Endothelial cell of umbilical vein (primary cell): ENCODE results near the gene MCM8. TPM values are rescaled to one million over a fixed set of nuclear protein-coding genes. Genes with fewer than 3 reads are reported as not detected.

Source experiments
- BruUV-seq: library from RNA; stranded (reverse); fragments of 400-500 nt; replicated peaks from 2 replicates; lab custom pipeline; 2021; lab: Mats Ljungman, UMichigan
- CTCF ChIA-PET: fragments of 300-600, 350-600 bp; sonication (Branson Sonifier 250); formaldehyde crosslinking; loops from one replicate; lab custom pipeline; 2021; ENCODE audit warnings: antibody characterized with exemption, inconsistent platforms; lab: Charles Lee
- POLR2A ChIA-PET: fragments of 300-600, 350-600 bp; sonication (Branson Sonifier 250); formaldehyde crosslinking; loops from one replicate; lab custom pipeline; 2021; ENCODE audit warnings: antibody characterized with exemption, inconsistent platforms; lab: Charles Lee
- DNase-seq: peaks from one replicate; pipeline ENCODE4 v3.0.0-alpha.2; 2011; ENCODE audit warnings: low read depth, low spot score
- FAIRE-seq: peaks from 2 replicates; lab custom pipeline; 2011; peaks lifted over from hg19 to GRCh38; lab: Jason Lieb, UNC
- H2AFZ ChIP-seq: 2 replicates; pipeline ENCODE4 v1.6.0; 2012; ENCODE audit warnings: low read depth, low read length, control low read depth, inconsistent platforms
- H3K27ac ChIP-seq: 2 replicates; pipeline ENCODE4 v1.5.1; 2011; ENCODE audit warnings: low read depth, mild to moderate bottlenecking, control low read depth, low read length, moderate library complexity; ENCODE audit not compliant: insufficient read depth
- H3K27me3 ChIP-seq, 2 experiments: 2 replicates each; pipeline versions ENCODE4 v1.6.0 to v1.6.1; 2011; ENCODE audit warnings: low read length in 2 of 2, mixed read lengths in 1 of 2; ENCODE audit not compliant: control insufficient read depth in 2 of 2, insufficient read depth in 2 of 2
- H3K36me3 ChIP-seq, 2 experiments: 2 replicates in 1 of 2; 3 replicates in 1 of 2; pipeline ENCODE4 v1.5.1; 2011; ENCODE audit warnings: low read length in 2 of 2, mild to moderate bottlenecking in 1 of 2, moderate library complexity in 1 of 2; ENCODE audit not compliant: control insufficient read depth in 2 of 2, insufficient read depth in 2 of 2; ENCODE audit errors: extremely low read depth in 1 of 2
- H3K4me1 ChIP-seq: 3 replicates; pipeline ENCODE4 v1.5.1; 2011; ENCODE audit warnings: mild to moderate bottlenecking, low read length; ENCODE audit not compliant: control insufficient read depth, insufficient read depth; ENCODE audit errors: extremely low read depth
- H3K4me2 ChIP-seq: 2 replicates; pipeline ENCODE4 v1.6.1; 2011; ENCODE audit warnings: low read length, control low read depth, mixed read lengths; ENCODE audit not compliant: insufficient read depth
- H3K4me3 ChIP-seq, 3 experiments: fragments of 200-600 bp in 1 of 3; sonication (generic), shearing (Covaris generic) in 1 of 3; replicated peaks in 1 of 3; 2 replicates each; pipeline ENCODE4 v1.5.1; 2011 to 2016; ENCODE audit warnings: control low read depth in 3 of 3, low read length in 3 of 3, mild to moderate bottlenecking in 2 of 3, inconsistent platforms in 1 of 3, low read depth in 1 of 3, moderate library complexity in 1 of 3; ENCODE audit not compliant: insufficient read depth in 1 of 3
- H3K79me2 ChIP-seq: 2 replicates; pipeline ENCODE4 v1.6.0; 2012; ENCODE audit warnings: low read length, inconsistent platforms; ENCODE audit not compliant: control insufficient read depth, insufficient read depth
- H3K9ac ChIP-seq: replicated peaks from 2 replicates; pipeline ENCODE3; 2011; ENCODE audit warnings: low read length, control low read depth; ENCODE audit not compliant: insufficient read depth; ENCODE audit errors: extremely low read depth
- H3K9me1 ChIP-seq: replicated peaks from 3 replicates; pipeline ENCODE4 v1.6.0; 2011; ENCODE audit warnings: mild to moderate bottlenecking, low read length; ENCODE audit not compliant: control insufficient read depth, insufficient read depth; ENCODE audit errors: extremely low read depth
- H3K9me3 ChIP-seq: replicated peaks from 2 replicates; pipeline ENCODE4 v1.5.1; 2012; ENCODE audit warnings: low read length, inconsistent platforms; ENCODE audit not compliant: control insufficient read depth, insufficient read depth
- H4K20me1 ChIP-seq: replicated peaks from 2 replicates; pipeline ENCODE3; 2011; ENCODE audit warnings: mild to moderate bottlenecking, low read length; ENCODE audit not compliant: control insufficient read depth, insufficient read depth; ENCODE audit errors: extremely low read depth
- CTCF ChIP-seq, 2 donors: IDR thresholded peaks; 1 replicate in 1 of 2; 2 replicates in 1 of 2; pipeline ENCODE4 v1.5.1; 2011; ENCODE audit warnings: low read length in 2 of 2, mild to moderate bottlenecking in 2 of 2, moderate library complexity in 2 of 2, control low read depth in 1 of 2, inconsistent platforms in 1 of 2, low read depth in 1 of 2; ENCODE audit not compliant: insufficient read depth in 1 of 2; ENCODE audit errors: extremely low read depth in 1 of 2
- EZH2 ChIP-seq: IDR thresholded peaks from 2 replicates; pipeline ENCODE4 v1.6.1; 2012; ENCODE audit warnings: borderline replicate concordance, low read depth, mild to moderate bottlenecking, moderate library complexity, low read length, inconsistent platforms; ENCODE audit not compliant: severe bottlenecking
- FOS ChIP-seq: IDR thresholded peaks from 2 replicates; pipeline ENCODE4 v1.6.1; 2011; ENCODE audit warnings: mild to moderate bottlenecking, low read length, moderate library complexity, borderline replicate concordance; ENCODE audit not compliant: insufficient read depth
- GATA2 ChIP-seq: IDR thresholded peaks from 2 replicates; pipeline ENCODE4 v1.7.0; 2011; ENCODE audit warnings: low read depth, mild to moderate bottlenecking, moderate library complexity, mixed read lengths, low read length; ENCODE audit not compliant: insufficient read length, insufficient read depth
- JUN ChIP-seq: IDR thresholded peaks from 2 replicates; pipeline ENCODE4 v1.6.1; 2011; ENCODE audit warnings: borderline replicate concordance, low read depth; ENCODE audit not compliant: insufficient read length, insufficient read depth
- MAX ChIP-seq: IDR thresholded peaks from 2 replicates; pipeline ENCODE4 v1.6.1; 2011; ENCODE audit not compliant: insufficient read depth, insufficient read length
- MYC ChIP-seq: IDR thresholded peaks from one replicate; pipeline ENCODE4 v1.6.1; 2011; ENCODE audit warnings: mild to moderate bottlenecking, low read depth, low read length
- POLR2A ChIP-seq: IDR thresholded peaks from 2 replicates; pipeline ENCODE4 v1.6.1; 2012; ENCODE audit warnings: low read depth, mild to moderate bottlenecking, control low read depth, low read length
- POLR2AphosphoS5 ChIP-seq: IDR thresholded peaks from 2 replicates; pipeline ENCODE4 v1.6.1; 2012; ENCODE audit warnings: low read depth, mild to moderate bottlenecking, control low read depth, low read length, moderate library complexity; ENCODE audit not compliant: insufficient read depth
- dilution Hi-C: fragments of 300-500 bp; cut with MboI; formaldehyde crosslinking; loops from one replicate; pipeline ENCODE4 v1.15.0; 2019; ENCODE audit warnings: low sequenced_read_pairs; ENCODE audit not compliant: extremely low pct_ligation_motif_present
- intact Hi-C: fragments of 100-400 bp; cut with micrococcal nuclease; formaldehyde crosslinking; loops from one replicate; pipeline ENCODE4 v1.10.0; 2022
- polyA plus RNA-seq, 4 experiments: library from polyadenylated mRNA; depleted of rRNA in 3 of 4; stranded (reverse) in 3 of 4; unstranded in 1 of 4; fragments of >200 nt; gene quantifications; 2 replicates each; pipeline versions ENCODE4 v1.2.1 to v1.2.3, GENCODE V29; 2011 to 2012; ENCODE audit warnings: missing spikeins in 1 of 4
- total RNA-seq: library from RNA; stranded (reverse); gene quantifications from 2 replicates; pipeline ENCODE4 v1.2.3, GENCODE V29; 2021

MCM8 gene
- total and polyA plus RNA-seq, 2 donors (not counting 3 experiments of a cell fraction or from before 2014, with no cell fraction given), result 2.9 to 14.4 TPM

GRCh38 chr20:5919626-5920544 is 30.6 kb upstream of the MCM8 start:
- no peak overlapping the region for H2AFZ ChIP-seq
- H3K4me2 ChIP-seq, result peak overlapping the region; percentile 91
- peaks cover 15% of the 10 kb centered on the region for H3K4me1 ChIP-seq
- TF ChIP-seq POLR2A (no peak), JUN (no peak), POLR2AphosphoS5 (no peak), MAX (no peak), FOS (no peak), GATA2 (no peak), MYC (no peak), CTCF (IDR thresholded peaks at IDR 0.05; ENCODE audit: extremely low read depth in 1 of 2, insufficient read depth in 1 of 2, low read depth in 1 of 2, low read length in 2 of 2) (no peak), EZH2 (no peak)
- H3K27ac ChIP-seq, result peak overlapping the region; percentile 89
- CTCF ChIA-PET, result interaction anchor here (0.7 to 1.2 kb wide), 5 partner anchors 11 to 363 kb away, joined by 3 to 6 read pairs (median 3); no protein-coding TSS in a partner anchor
- no peaks in the 10 kb centered on the region for H3K36me3 ChIP-seq
- intact Hi-C loops, result loop anchor here (1.0 kb wide), 1 partner anchor 30 kb away; the partner anchor contains the start of genes MCM8 and TRMT6
- no peaks in the 10 kb centered on the region for H3K79me2 ChIP-seq
- no peak overlapping the region for H3K4me3 ChIP-seq
- H3K9me1 ChIP-seq, result no peaks in the 10 kb centered on the region
- FAIRE-seq, result no peak
- H3K9ac ChIP-seq, result no peak overlapping the region
- no TSS peak for BruUV-seq
- H3K9me3 ChIP-seq, result no peaks in the 10 kb centered on the region
- POLR2A ChIA-PET, result no interaction called here
- DNase-seq, result no peak
- peaks cover 2 to 7% of the 10 kb centered on the region in 2 experiments for H3K27me3 ChIP-seq
- dilution Hi-C loops, result no loop called here
- no peaks in the 10 kb centered on the region for H4K20me1 ChIP-seq
